Prostate gland (tissue), 2 donors: Measurements from ENCODE around the gene ARHGEF19. TPM values are rescaled to one million over a fixed set of nuclear protein-coding genes. Genes with fewer than 3 reads are reported as not detected.

Experiments
- DNase-seq: peaks from one replicate; pipeline ENCODE4 v3.0.0-alpha.2; 2019; ENCODE audit warnings: low spot score
- H3K27ac ChIP-seq, 2 donors: fragments of 200-600 bp; sonication (generic); 2 replicates each; pipeline ENCODE4 v1.5.1; 2017 to 2019
- H3K27me3 ChIP-seq: fragments of 200-600 bp; sonication (generic); replicated peaks from 2 replicates; pipeline ENCODE4 v1.5.1; 2019; ENCODE audit not compliant: insufficient read depth
- H3K36me3 ChIP-seq, 2 donors: fragments of 200-600 bp; sonication (generic); 1 replicate in 1 of 2; 2 replicates in 1 of 2; pipeline versions ENCODE4 v1.5.1 to v1.8.1; 2017 to 2019
- H3K4me1 ChIP-seq: fragments of 200-600 bp; sonication (generic); replicated peaks from 2 replicates; pipeline ENCODE4 v1.5.1; 2019
- H3K4me3 ChIP-seq, 2 donors: fragments of 200-600 bp; sonication (generic); 2 replicates each; pipeline ENCODE4 v1.5.1; 2017 to 2019
- H3K9me3 ChIP-seq: fragments of 200-600 bp; sonication (generic); 2 replicates; pipeline ENCODE4 v1.5.1; 2017
- POLR2A ChIP-seq: fragments of 450-650 bp; IDR thresholded peaks from one replicate; pipeline ENCODE4 v1.6.1; 2016; ENCODE audit warnings: antibody characterized with exemption, mild to moderate bottlenecking
- POLR2AphosphoS5 ChIP-seq: sonication (generic); formaldehyde crosslinking; IDR thresholded peaks from one replicate; pipeline ENCODE4 v1.6.1; 2017; ENCODE audit warnings: antibody characterized with exemption
- WGBS: methylation state at CpG from one replicate; pipeline ENCODE4 v1.1.5; 2018; 5-methylcytosine and 5-hydroxymethylcytosine counted together
- intact Hi-C: fragments of 100-400 bp; cut with DNase I; formaldehyde crosslinking; loops from one replicate; pipeline ENCODE4 v1.14.2; 2022
- total RNA-seq, 2 donors: library from RNA; depleted of rRNA; stranded (reverse); fragments of >200 nt; gene quantifications; one replicate each; pipeline ENCODE4 v1.1.0, GENCODE V29; 2016
- TF ChIP-seq, protein P1 (sequence below), 4 experiments: fragments of 200-600 bp in 2 of 4; fragments of 450-650 bp in 2 of 4; sonication (generic) in 2 of 4; IDR thresholded peaks; 1 replicate in 3 of 4; 2 replicates in 1 of 4; pipeline ENCODE4 v1.5.1; 2016 to 2019; ENCODE audit warnings: antibody characterized with exemption in 4 of 4, mild to moderate bottlenecking in 2 of 4, moderate library complexity in 2 of 4

Gene ARHGEF19
- total RNA-seq, 2 donors from 2014 or later = 13.1 to 18.8 TPM

DNA sequence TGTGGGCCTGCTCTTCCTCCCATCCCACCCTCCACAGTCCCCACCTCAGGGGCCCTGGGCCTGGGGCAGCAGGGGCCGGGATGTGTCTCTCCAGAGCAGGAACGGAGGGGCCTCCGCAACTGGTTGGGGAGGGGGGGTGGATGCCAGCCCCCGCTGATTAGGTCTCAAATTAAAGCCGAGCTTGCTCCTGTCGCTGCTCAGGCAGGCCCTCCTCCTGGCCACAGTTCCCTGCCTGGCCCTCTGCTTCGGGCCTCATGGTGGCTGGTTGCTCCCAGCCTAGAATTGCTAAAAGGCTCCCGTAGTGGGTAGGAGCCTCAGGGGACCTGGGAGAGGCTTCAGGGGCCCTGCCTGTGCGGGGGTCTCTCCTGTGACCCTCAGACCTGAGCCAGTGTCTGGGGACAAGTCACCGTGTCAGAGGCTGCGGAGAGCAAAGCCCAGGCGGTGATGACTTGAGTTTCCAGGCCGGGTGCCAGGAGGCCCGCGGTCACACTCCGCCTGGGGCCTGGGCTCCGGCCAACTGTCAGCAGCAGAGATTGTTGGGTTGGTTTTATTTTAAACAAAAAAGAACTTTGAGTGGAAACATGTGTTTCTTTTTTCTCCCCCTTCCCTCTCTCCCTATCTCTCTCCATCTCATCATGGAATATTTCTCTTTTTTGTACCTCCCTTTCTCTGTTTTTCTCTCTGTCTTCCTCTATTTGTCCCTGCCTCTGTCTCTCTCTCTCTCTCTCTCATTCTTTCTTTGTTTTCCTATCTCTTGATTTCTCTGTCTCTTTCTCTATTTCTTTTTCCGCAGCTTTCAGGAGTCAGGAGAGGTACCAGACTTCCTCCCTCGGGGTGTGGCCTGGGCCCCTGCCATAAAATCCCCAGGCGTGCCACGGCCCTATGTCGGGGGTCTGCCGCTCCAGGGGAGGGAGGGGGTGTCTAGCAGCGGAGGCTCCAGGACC lies 36.6 kb downstream of the ARHGEF19 start:
- intact Hi-C loops = no loop called here
- no peak overlapping the region for H3K4me3 ChIP-seq
- no peaks in the 10 kb centered on the region for H3K36me3 ChIP-seq
- 5% methylated on average over 24 of the region's 24 CpGs for WGBS
- DNase-seq = peak; percentile 82
- TF ChIP-seq POLR2A (no peak), POLR2AphosphoS5 (peak; percentile 80)
- H3K9me3 ChIP-seq = no peaks in the 10 kb centered on the region
- no peaks in the 10 kb centered on the region for H3K27me3 ChIP-seq
- peaks cover 21% of the 10 kb centered on the region for H3K4me1 ChIP-seq
- peak overlapping the region; percentile 72 to 79 for H3K27ac ChIP-seq

DNA sequence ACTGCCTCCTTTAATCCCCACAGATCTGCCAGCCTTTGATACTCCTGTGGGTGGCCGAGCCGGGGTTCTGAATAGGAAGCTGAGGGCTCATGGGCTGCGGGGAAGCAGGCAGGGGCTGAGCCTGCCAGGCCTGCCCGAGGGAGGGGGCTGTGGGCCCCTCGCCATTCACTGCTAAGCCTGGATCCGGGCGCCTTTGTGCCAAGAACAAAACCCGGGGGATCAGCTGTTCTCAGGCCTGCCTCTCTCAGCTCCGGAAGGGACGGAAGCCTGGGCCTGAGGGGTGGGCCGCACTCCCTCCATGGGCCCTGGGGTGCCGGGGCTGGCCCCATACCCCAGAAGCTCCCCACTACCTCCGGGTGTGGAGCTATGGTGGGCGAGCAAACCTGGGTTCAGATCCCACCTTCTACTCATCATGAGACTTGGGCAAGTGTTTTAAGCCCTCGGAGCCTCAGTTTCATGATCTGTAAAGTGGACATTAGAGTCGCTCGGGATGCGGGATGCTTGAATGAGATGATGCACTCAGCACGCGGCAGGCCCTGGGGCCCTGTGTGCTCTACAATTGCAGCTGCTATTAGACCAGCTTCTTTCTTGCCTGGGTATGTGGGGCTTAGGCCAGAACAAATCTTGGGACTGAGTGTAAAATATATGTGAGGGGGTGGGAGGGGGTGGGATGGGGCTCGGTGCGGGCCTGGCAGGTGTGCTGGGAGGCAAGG lies 37.4 kb downstream of the ARHGEF19 start:
- Histone ChIP-seq H3K4me3 (no peak overlapping the region), H3K36me3 (no peaks in the 10 kb centered on the region), H3K9me3 (no peaks in the 10 kb centered on the region), H3K27me3 (no peaks in the 10 kb centered on the region), H3K4me1 (peaks cover 21% of the 10 kb centered on the region), H3K27ac (peak overlapping the region; percentile 72 to 79)
- 50% methylated on average over 22 of the region's 22 CpGs for WGBS
- TF ChIP-seq POLR2AphosphoS5 (no peak), POLR2A (no peak)
- TF ChIP-seq, protein P1, sequence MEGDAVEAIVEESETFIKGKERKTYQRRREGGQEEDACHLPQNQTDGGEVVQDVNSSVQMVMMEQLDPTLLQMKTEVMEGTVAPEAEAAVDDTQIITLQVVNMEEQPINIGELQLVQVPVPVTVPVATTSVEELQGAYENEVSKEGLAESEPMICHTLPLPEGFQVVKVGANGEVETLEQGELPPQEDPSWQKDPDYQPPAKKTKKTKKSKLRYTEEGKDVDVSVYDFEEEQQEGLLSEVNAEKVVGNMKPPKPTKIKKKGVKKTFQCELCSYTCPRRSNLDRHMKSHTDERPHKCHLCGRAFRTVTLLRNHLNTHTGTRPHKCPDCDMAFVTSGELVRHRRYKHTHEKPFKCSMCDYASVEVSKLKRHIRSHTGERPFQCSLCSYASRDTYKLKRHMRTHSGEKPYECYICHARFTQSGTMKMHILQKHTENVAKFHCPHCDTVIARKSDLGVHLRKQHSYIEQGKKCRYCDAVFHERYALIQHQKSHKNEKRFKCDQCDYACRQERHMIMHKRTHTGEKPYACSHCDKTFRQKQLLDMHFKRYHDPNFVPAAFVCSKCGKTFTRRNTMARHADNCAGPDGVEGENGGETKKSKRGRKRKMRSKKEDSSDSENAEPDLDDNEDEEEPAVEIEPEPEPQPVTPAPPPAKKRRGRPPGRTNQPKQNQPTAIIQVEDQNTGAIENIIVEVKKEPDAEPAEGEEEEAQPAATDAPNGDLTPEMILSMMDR (IDR thresholded peaks at IDR 0.05) = no peak
- no peak for DNase-seq
- intact Hi-C loops = no loop called here

DNA sequence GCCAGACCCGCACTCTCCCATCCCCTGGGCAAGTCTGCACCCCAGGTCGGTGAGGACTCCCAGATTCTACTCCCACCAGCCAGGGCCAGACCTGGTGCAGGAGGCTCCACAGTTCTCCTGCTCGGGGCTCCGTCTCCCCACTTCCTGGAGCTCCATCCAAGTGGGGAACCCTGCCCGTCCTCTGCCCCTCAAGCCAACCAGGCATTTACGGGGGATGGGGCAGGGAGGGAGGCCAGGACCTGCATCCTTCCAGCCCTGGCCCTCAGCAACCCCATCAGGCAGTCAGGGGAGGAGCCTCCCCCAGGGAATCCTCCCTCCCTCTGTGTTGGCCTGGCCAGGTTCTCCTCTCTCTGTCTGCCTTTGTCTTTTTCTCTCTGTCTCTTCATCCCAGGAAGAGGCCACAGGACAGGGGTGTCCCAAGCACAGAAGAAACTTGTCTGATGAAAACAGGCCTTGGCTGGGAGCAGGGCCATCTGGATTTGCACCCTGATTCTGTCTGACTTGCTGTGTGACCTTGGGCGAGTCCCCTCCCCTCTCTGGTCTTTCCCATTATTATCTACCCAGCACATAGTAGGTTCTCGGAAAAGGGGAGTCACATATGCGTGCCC lies 38.1 kb downstream of the ARHGEF19 start:
- Histone ChIP-seq H3K36me3 (no peaks in the 10 kb centered on the region), H3K4me1 (peaks cover 21% of the 10 kb centered on the region), H3K9me3 (no peaks in the 10 kb centered on the region), H3K4me3 (no peak overlapping the region), H3K27ac (peak overlapping the region; percentile 4 to 79), H3K27me3 (no peaks in the 10 kb centered on the region)
- intact Hi-C loops = no loop called here
- TF ChIP-seq POLR2A (no peak), POLR2AphosphoS5 (no peak)
- TF ChIP-seq, protein P1 (IDR thresholded peaks at IDR 0.05) = no peak
- no peak for DNase-seq
- whole genome bisulfite sequencing = 61% methylated on average over 9 of the region's 9 CpGs

DNA sequence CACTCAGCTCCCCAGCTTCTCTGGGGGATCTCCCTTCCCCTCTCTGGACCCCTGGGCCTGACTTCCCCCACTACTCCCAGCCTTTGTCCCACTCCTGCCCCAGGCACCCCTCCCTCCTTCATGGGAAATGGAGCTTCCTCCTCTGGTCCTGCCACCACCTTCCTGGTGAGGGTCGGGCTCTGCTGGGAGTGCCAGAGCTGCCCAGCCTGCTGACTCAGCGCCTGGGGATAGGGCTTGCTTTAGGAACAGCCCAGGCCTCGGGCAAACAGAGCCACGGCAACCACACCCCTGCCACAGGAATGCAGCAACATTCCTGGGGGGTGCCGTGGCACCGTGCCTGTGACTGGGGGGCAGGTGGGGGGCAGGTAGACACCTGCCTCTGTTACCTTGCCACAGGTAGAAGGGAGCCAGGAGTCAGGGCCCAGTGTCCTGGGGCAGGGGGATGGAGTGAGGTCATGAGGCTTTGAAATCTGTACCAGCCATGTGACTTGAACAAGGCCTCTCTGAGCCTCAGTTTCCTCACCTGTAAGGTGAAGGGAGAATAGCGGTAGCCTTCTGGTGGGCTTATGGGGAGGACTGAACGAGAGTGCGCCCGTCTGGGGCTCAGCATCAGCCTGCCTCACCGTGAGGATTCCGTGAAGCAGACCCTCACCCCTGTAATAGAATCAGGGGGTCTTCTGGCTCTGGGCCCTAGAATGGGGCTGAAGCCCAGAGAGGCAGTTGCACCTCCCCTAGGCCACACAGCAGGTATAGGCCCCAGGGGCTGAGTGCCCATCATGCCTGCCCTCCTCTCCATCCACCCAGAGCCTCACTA lies 38.8 kb downstream of the ARHGEF19 start:
- Histone ChIP-seq H3K27ac (peak overlapping the region; percentile 58 to 79), H3K27me3 (no peaks in the 10 kb centered on the region), H3K36me3 (no peaks in the 10 kb centered on the region), H3K4me3 (no peak overlapping the region), H3K4me1 (peaks cover 16% of the 10 kb centered on the region), H3K9me3 (no peaks in the 10 kb centered on the region)
- intact Hi-C loops = no loop called here
- peak; percentile 72 for DNase-seq
- 41% methylated on average over 10 of the region's 12 CpGs for WGBS
- TF ChIP-seq POLR2AphosphoS5 = peak; percentile 39
- TF ChIP-seq POLR2A = peak; percentile 23
- TF ChIP-seq, protein P1 (IDR thresholded peaks at IDR 0.05) = no peak
